ENCODE data around the gene C16orf95. TPM values are rescaled to one million over a fixed set of nuclear protein-coding genes. Genes with fewer than 3 reads are reported as not detected.
"Not testable (repeated sequence)": the region's sequence is repeated elsewhere in the genome, so short reads cannot be mapped to it uniquely, and the experiment has no call there.

Gene C16orf95, protein sequence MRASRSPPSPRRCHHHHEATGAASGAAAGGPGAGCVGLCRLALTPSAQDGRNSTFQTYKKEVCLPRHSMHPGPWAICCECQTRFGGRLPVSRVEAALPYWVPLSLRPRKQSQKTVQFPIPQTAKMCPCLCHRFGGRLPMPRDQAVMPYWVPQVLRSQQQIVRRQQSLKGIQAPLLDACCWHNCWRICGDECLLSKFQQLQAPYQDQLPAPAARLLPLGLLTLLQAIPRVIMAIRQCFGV
- polyA plus RNA-seq (ENCODE audit: insufficient read length in 3 of 3), result 1 to 10 TPM; 2.6 to 4.5 (median 3.9) TPM

GRCh38 chr16:87316923-87317749 is at the start of gene C16orf95:
TSS of gene C16orf95 (minus strand) at chr16:87317392. CDS start at chr16:87317242, 150 bp downstream.
- peak; percentile 90 to 97 (median 95) for DNase-seq (ENCODE audit: low read depth in 3 of 3, low spot score in 2 of 3)

DNA sequence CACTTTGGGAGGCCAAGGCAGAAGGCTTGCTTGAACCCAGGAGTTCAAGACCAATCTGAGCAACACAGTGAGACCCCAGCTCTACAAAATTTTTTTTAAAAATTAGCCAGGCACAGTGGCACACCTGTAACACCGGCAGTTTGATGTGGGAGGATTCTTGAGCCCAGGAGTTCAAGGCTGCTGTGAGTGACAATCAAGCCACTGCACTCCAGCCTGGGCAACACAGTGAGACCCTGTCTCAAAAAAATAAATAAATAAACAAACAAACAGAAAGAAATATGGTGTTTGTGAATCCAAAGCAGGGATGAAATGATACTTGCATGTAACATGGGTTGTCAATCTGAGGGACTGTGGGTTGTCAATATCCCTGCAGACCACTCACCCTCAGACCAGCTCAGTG is 49.7 kb upstream of the C16orf95 start:
- no peak for DNase-seq (ENCODE audit: low read depth in 3 of 3, low spot score in 2 of 3)

- DNase-seq (ENCODE audit: low read depth in 3 of 3, low spot score in 2 of 3), result no peak
Measured at GRCh38 chr16:87366288-87366687, 49.1 kb upstream of the C16orf95 start.

GRCh38 chr16:87365021-87365713 is 48.0 kb upstream of the C16orf95 start:
- no peak for DNase-seq (ENCODE audit: low read depth in 3 of 3, low spot score in 2 of 3)

GRCh38 chr16:87363771-87364455 is 46.7 kb upstream of the C16orf95 start:
- DNase-seq (ENCODE audit: low read depth in 3 of 3, low spot score in 2 of 3), result no peak

- DNase-seq (ENCODE audit: low read depth in 3 of 3, low spot score in 2 of 3), result not testable (repeated sequence)
Measured at GRCh38 chr16:87362828-87363559, 45.8 kb upstream of the C16orf95 start.

- DNase-seq (ENCODE audit: low read depth in 3 of 3, low spot score in 2 of 3), result no peak
Measured at GRCh38 chr16:87361916-87362619, 44.9 kb upstream of the C16orf95 start.

- DNase-seq (ENCODE audit: low read depth in 3 of 3, low spot score in 2 of 3), result no peak
Measured at GRCh38 chr16:87360862-87361610, 43.8 kb upstream of the C16orf95 start.

DNA sequence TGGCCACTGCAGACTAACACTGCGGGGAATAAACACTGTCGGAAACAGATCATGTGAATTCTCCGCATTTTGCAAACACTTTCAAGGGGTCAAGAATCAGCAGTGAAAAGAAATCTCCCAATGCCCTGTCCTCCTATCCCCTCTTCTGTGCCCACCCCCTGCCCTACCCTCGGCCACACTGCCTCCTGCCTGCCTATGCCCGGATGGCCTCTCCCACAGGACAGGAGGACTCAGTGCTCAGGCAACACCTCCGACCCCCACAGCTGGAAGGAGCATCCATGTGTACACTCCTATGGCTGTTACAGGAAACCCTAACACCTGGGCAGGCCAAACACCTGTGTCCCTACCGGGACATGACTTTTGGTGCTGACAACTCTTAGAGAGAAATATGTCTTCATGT is 41.9 kb upstream of the C16orf95 start:
- DNase-seq (ENCODE audit: low read depth in 3 of 3, low spot score in 2 of 3), result no peak

- DNase-seq (ENCODE audit: low read depth in 3 of 3, low spot score in 2 of 3), result no peak
Measured at GRCh38 chr16:87358696-87359095, 41.5 kb upstream of the C16orf95 start.

- no peak for DNase-seq (ENCODE audit: low read depth in 3 of 3, low spot score in 2 of 3)
Measured at GRCh38 chr16:87358250-87358649, 41.1 kb upstream of the C16orf95 start.

- no peak for DNase-seq (ENCODE audit: low read depth in 3 of 3, low spot score in 2 of 3)
Measured at GRCh38 chr16:87356491-87356853, 39.3 kb upstream of the C16orf95 start.

DNA sequence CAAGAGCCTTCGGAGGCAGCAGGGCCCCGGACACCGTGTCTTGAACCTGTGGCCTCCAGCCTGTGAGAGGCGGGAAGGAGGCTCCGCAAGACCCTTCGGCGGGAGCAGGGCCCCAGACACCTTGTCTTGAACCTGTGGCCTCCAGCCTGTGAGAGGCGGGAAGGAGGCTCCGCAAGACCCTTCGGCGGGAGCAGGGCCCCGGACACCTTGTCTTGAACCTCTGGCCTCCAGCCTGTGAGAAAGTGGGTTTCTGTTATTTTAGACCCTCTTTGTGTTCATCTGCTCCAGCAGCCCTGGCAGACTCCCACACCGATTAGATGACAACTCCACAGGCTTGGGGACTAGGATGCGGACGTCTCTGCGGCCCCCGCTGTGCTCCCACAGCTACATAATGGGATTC is 36.4 kb upstream of the C16orf95 start:
- no peak for DNase-seq (ENCODE audit: low read depth in 3 of 3, low spot score in 2 of 3)

GRCh38 chr16:87352818-87353217 is 35.6 kb upstream of the C16orf95 start:
- DNase-seq (ENCODE audit: low read depth in 3 of 3, low spot score in 2 of 3), result no peak

DNA sequence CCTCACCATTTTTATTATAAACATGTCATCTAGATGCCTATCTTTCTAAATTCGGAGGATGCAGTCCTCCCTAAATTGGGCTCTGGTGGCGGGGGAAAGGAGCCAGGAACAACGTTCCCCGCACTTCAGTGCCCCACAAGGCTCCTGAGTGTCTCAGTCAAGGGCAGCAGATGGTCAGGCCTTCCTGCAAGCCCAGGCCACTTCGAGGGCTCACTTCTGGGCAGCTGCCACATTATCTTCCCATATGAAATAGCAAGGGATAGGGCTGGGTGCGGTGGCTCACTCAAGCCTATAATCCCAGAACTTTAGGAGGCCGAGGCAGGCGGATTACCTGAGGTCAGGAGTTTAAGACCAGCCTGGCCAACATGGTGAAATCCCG is 34.1 kb upstream of the C16orf95 start:
- no peak for DNase-seq (ENCODE audit: low read depth in 3 of 3, low spot score in 2 of 3)

DNA sequence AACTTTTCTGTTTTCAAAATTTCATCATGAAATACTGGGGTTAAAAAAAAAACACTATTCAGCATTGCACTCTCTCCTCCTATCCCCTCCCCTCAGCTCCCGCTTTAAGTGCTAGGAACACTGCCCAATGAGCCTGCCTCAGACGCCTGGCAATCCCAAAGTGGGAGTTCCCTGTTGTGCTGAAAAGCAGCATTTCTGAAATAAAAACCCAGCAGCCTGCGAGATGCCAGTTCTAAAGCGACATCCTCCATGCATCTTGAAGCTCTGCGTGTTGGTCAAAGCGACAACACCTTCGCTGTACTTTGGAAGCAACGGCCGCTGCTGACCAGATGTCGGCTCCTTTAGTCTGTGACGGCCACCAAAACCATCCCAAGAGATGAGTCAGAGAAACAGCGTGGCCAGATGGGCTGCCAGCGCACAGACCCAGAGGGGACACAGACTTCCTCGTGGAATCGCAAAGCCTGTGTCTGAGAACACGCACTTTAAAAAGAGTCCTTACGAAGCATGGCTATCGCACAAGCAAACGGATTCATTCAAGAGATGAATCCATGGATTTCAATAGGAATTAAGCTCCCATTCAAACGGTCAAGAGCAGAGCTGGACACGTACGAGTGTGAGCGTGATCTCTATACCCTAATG is 33.6 kb upstream of the C16orf95 start:
- DNase-seq (ENCODE audit: low read depth in 3 of 3, low spot score in 2 of 3), result no peak

- no peak for DNase-seq (ENCODE audit: low read depth in 3 of 3, low spot score in 2 of 3)
Measured at GRCh38 chr16:87350031-87350430, 32.8 kb upstream of the C16orf95 start.

GRCh38 chr16:87348616-87349157 is 31.5 kb upstream of the C16orf95 start:
- no peak for DNase-seq (ENCODE audit: low read depth in 3 of 3, low spot score in 2 of 3)
